Measurements from ENCODE around the gene IFT172. TPM values are rescaled to one million over a fixed set of nuclear protein-coding genes. Genes with fewer than 3 reads are reported as not detected.

The IFT172 gene
- total RNA-seq, 4 donors from 2014 or later, result 12.1 to 29.7 (median 25.0) TPM

- Histone ChIP-seq H3K36me3 (no peaks in the 10 kb centered on the region), H3K27ac (replicated peaks in 1 of 4) (no peak overlapping the region), H3K9me3 (no peaks in the 10 kb centered on the region), H3K4me1 (peaks cover 5 to 7% (median 5%) of the 10 kb centered on the region in 4 donors), H3K4me3 (no peak overlapping the region), H3K27me3 (no peaks in the 10 kb centered on the region)
- DNase-seq (ENCODE audit: extremely low spot score), result no peak
- WGBS, result 96% methylated on average over 3 of the region's 3 CpGs
- intact Hi-C loops (cut with DNase I), result no loop called here
- no peak for TF ChIP-seq CTCF (IDR thresholded peaks at IDR 0.05)
- TF ChIP-seq POLR2AphosphoS5 (IDR thresholded peaks at IDR 0.05), result no peak
- no peak for TF ChIP-seq POLR2A (IDR thresholded peaks at IDR 0.05; ENCODE audit: low read depth)
- TF ChIP-seq EP300 (IDR thresholded peaks at IDR 0.05), result no peak
Observed at GRCh38 chr2:27422958-27423357, 66.6 kb downstream of the IFT172 start.

GRCh38 chr2:27421660-27422250 lies 67.8 kb downstream of the IFT172 start:
- no peak overlapping the region for H3K27ac ChIP-seq (replicated peaks in 1 of 4)
- no peak for DNase-seq (ENCODE audit: extremely low spot score)
- no peaks in the 10 kb centered on the region for H3K27me3 ChIP-seq
- no peak overlapping the region for H3K4me3 ChIP-seq
- no peak for TF ChIP-seq CTCF (IDR thresholded peaks at IDR 0.05)
- no peak for TF ChIP-seq POLR2A (IDR thresholded peaks at IDR 0.05; ENCODE audit: low read depth)
- no peak for TF ChIP-seq POLR2AphosphoS5 (IDR thresholded peaks at IDR 0.05)
- TF ChIP-seq EP300 (IDR thresholded peaks at IDR 0.05), result no peak
- no peaks in the 10 kb centered on the region for H3K36me3 ChIP-seq
- intact Hi-C loops (cut with DNase I), result no loop called here
- 82% methylated on average over 4 of the region's 4 CpGs for WGBS
- no peaks in the 10 kb centered on the region for H3K4me1 ChIP-seq
- H3K9me3 ChIP-seq, result no peaks in the 10 kb centered on the region

GRCh38 chr2:27420996-27421395 lies 68.5 kb downstream of the IFT172 start:
- H3K27ac ChIP-seq (replicated peaks in 1 of 4), result no peak overlapping the region
- no peaks in the 10 kb centered on the region for H3K27me3 ChIP-seq
- TF ChIP-seq POLR2AphosphoS5 (IDR thresholded peaks at IDR 0.05) (no peak), CTCF (IDR thresholded peaks at IDR 0.05) (no peak), POLR2A (IDR thresholded peaks at IDR 0.05; ENCODE audit: low read depth) (no peak), EP300 (IDR thresholded peaks at IDR 0.05) (no peak)
- intact Hi-C loops (cut with DNase I), result no loop called here
- no peaks in the 10 kb centered on the region for H3K4me1 ChIP-seq
- H3K9me3 ChIP-seq, result no peaks in the 10 kb centered on the region
- H3K36me3 ChIP-seq, result no peaks in the 10 kb centered on the region
- no peak for DNase-seq (ENCODE audit: extremely low spot score)
- H3K4me3 ChIP-seq, result no peak overlapping the region

GRCh38 chr2:27416151-27416550 lies 73.4 kb downstream of the IFT172 start:
- 94% methylated on average over 6 of the region's 6 CpGs for WGBS
- intact Hi-C loops (cut with DNase I), result no loop called here
- no peaks in the 10 kb centered on the region for H3K36me3 ChIP-seq

More at GRCh38 chr2:27416151-27416550, 73.4 kb downstream of the IFT172 start:
- Histone ChIP-seq H3K27ac (replicated peaks in 1 of 4) (no peak overlapping the region), H3K4me1 (no peaks in the 10 kb centered on the region), H3K27me3 (no peaks in the 10 kb centered on the region), H3K4me3 (no peak overlapping the region), H3K9me3 (no peaks in the 10 kb centered on the region)
- no peak for DNase-seq (ENCODE audit: extremely low spot score)
- TF ChIP-seq CTCF (IDR thresholded peaks at IDR 0.05) (no peak), POLR2AphosphoS5 (IDR thresholded peaks at IDR 0.05) (no peak), EP300 (IDR thresholded peaks at IDR 0.05) (no peak), POLR2A (IDR thresholded peaks at IDR 0.05; ENCODE audit: low read depth) (no peak)

Measured in esophagus muscularis mucosa (tissue), 4 donors.